ENCODE data around the gene CCNF. TPM values are rescaled to one million over a fixed set of nuclear protein-coding genes. Genes with fewer than 3 reads are reported as not detected.

Gene CCNF
- total RNA-seq, 1 experiment from 2014 or later = 60.8 TPM

- CTCF ChIA-PET = no interaction called here
- POLR2A ChIA-PET = interaction anchor here (0.6 kb wide), 1 partner anchor 17 kb away, joined by 3 read pairs; no protein-coding TSS in a partner anchor
- Histone ChIP-seq H3K27ac (ENCODE audit: low read depth, low read length) (peak overlapping the region; percentile 41; the same call in 1 of the 2 replicates), H3K36me3 (ENCODE audit: control insufficient read depth in 1 of 2, insufficient read depth in 2 of 2, low read length in 2 of 2) (peaks cover 23 to 35% of the 10 kb centered on the region in 2 experiments; a peak in 3 of 4 replicates), H3K27me3 (ENCODE audit: insufficient read depth, low read length) (no peaks in the 10 kb centered on the region), H3K4me1 (ENCODE audit: control insufficient read depth in 1 of 2, insufficient read depth in 2 of 2, low read length in 2 of 2) (peaks cover 6 to 34% of the 10 kb centered on the region in 2 experiments; a peak in 3 of 4 replicates), H2AFZ (ENCODE audit: low read depth, low read length, poor library complexity, severe bottlenecking) (no peak overlapping the region), H3K9me3 (ENCODE audit: control insufficient read depth in 1 of 2, insufficient read depth in 1 of 2, low read depth in 1 of 2, low read length in 2 of 2) (no peaks in the 10 kb centered on the region), H4K20me1 (ENCODE audit: insufficient read depth) (no peaks in the 10 kb centered on the region), H3K9ac (ENCODE audit: low read length) (no peak overlapping the region), H3K79me2 (ENCODE audit: insufficient read depth, low read length) (peaks cover 7% of the 10 kb centered on the region; the same call in 1 of the 2 replicates), H3K4me2 (ENCODE audit: low read length) (0 out of 2 replicates have a peak overlapping the region, but pooled peaks have one; percentile 95), H3K4me3 (replicated peaks in 1 of 2; ENCODE audit: low read depth in 1 of 2, low read length in 2 of 2) (no peak overlapping the region), H3K9me2 (ENCODE audit: insufficient read depth) (no peaks in the 10 kb centered on the region)
- DNase-seq (ENCODE audit: low read depth, low spot score) (no peak), ATAC-seq (no peak)
- RAD21 ChIA-PET (ENCODE audit: low non-redundant PET in 1 of 2, low total read pairs in 2 of 2, uncharacterized antibody in 2 of 2, unreplicated experiment in 2 of 2) = no interaction called here
- BruUV-seq (replicated peaks) = no TSS peak
- intact Hi-C loops (cut with micrococcal nuclease) = no loop called here
- TF ChIP-seq REST (IDR thresholded peaks at IDR 0.05; ENCODE audit: low read depth) (no peak), ZBTB33 (IDR thresholded peaks at IDR 0.05; ENCODE audit: extremely low read depth, insufficient replicate concordance, low read length) (no peak), ZNF274 (IDR thresholded peaks at IDR 0.05; ENCODE audit: low read depth, low read length) (no peak), JUND (IDR thresholded peaks at IDR 0.05) (no peak), EGR1 (IDR thresholded peaks at IDR 0.05; ENCODE audit: low read depth) (no peak), FOSL1 (IDR thresholded peaks at IDR 0.05; ENCODE audit: low read depth) (no peak), CEBPB (IDR thresholded peaks at IDR 0.05; ENCODE audit: low read depth) (no peak), CTCF (IDR thresholded peaks at IDR 0.05 in 2 of 3, conservative IDR thresholded peaks at IDR 0.05 in 1 of 3; ENCODE audit: borderline replicate concordance in 1 of 3, insufficient read depth in 1 of 3, low read depth in 2 of 3, low read length in 2 of 3) (no peak), SP1 (IDR thresholded peaks at IDR 0.05; ENCODE audit: low read depth) (no peak), ELF1 (IDR thresholded peaks at IDR 0.05; ENCODE audit: borderline replicate concordance, low read depth) (no peak)
Observed at GRCh38 chr16:2457946-2458345, 28.7 kb downstream of the CCNF start.
